ENCODE measurements around the gene CRB1. TPM values are rescaled to one million over a fixed set of nuclear protein-coding genes. Genes with fewer than 3 reads are reported as not detected.

Gene CRB1
- total and polyA plus RNA-seq, 2 experiments from 2014 or later: 0.27 to 0.56 TPM

- no peaks in the 10 kb centered on the region for H3K9me2 ChIP-seq (ENCODE audit: insufficient read depth)
- H3K27me3 ChIP-seq (ENCODE audit: insufficient read depth): no peaks in the 10 kb centered on the region
- H3K4me3 ChIP-seq: no peak overlapping the region
- H3K36me3 ChIP-seq (ENCODE audit: insufficient read depth): no peaks in the 10 kb centered on the region
- Mint-ChIP-seq H3K4me3 (no peak overlapping the region), H3K9me3 (no peaks in the 10 kb centered on the region), H3K4me1 (peaks cover 75% of the 10 kb centered on the region), H3K27ac (peak overlapping the region; percentile 46), H3K36me3 (ENCODE audit: low read depth) (no peaks in the 10 kb centered on the region), H3K27me3 (ENCODE audit: insufficient read depth, low read depth, poor library complexity) (no peaks in the 10 kb centered on the region)
- no peaks in the 10 kb centered on the region for H4K20me1 ChIP-seq (replicated peaks; ENCODE audit: insufficient read depth)
- H3K4me1 ChIP-seq (ENCODE audit: insufficient read depth): peaks cover 70% of the 10 kb centered on the region
- no peak for DNase-seq (ENCODE audit: low spot score)
- no peaks in the 10 kb centered on the region for H3K79me2 ChIP-seq (replicated peaks; ENCODE audit: insufficient read depth)
- H3K4me2 ChIP-seq: peak overlapping the region; percentile 48
- no peak for ATAC-seq
- TF ChIP-seq EZH2phosphoT487 (IDR thresholded peaks at IDR 0.05; ENCODE audit: unreplicated experiment) (no peak), STAT1 (IDR thresholded peaks at IDR 0.05; ENCODE audit: unreplicated experiment) (no peak), POLR2AphosphoS5 (IDR thresholded peaks at IDR 0.05; ENCODE audit: low read depth) (no peak), NANOG (IDR thresholded peaks at IDR 0.05; ENCODE audit: borderline replicate concordance) (no peak), EZH2 (IDR thresholded peaks at IDR 0.05; ENCODE audit: low read depth, unreplicated experiment) (no peak)
- no peaks in the 10 kb centered on the region for H3F3A ChIP-seq (replicated peaks; ENCODE audit: low read depth)
- no peak overlapping the region for H2AFZ ChIP-seq
- 0 out of 2 replicates have a peak overlapping the region, but pooled peaks have one; percentile 3 for H3K27ac ChIP-seq (ENCODE audit: low read depth)
These were observed 169.5 kb downstream of the CRB1 start for GRCh38 chr1:197437601-197438000.

- Histone ChIP-seq H3K4me3 (no peak overlapping the region), H3K4me1 (ENCODE audit: insufficient read depth) (peaks cover 73% of the 10 kb centered on the region), H2AFZ (no peak overlapping the region), H3F3A (replicated peaks; ENCODE audit: low read depth) (no peaks in the 10 kb centered on the region), H3K36me3 (ENCODE audit: insufficient read depth) (no peaks in the 10 kb centered on the region), H3K4me2 (peak overlapping the region; percentile 48), H3K79me2 (replicated peaks; ENCODE audit: insufficient read depth) (no peaks in the 10 kb centered on the region), H3K27me3 (ENCODE audit: insufficient read depth) (no peaks in the 10 kb centered on the region), H4K20me1 (replicated peaks; ENCODE audit: insufficient read depth) (no peaks in the 10 kb centered on the region), H3K9me2 (ENCODE audit: insufficient read depth) (no peaks in the 10 kb centered on the region), H3K27ac (ENCODE audit: low read depth) (0 out of 2 replicates have a peak overlapping the region, but pooled peaks have one; percentile 3)
- peaks cover 77% of the 10 kb centered on the region for H3K4me1 Mint-ChIP-seq
- H3K9me3 Mint-ChIP-seq: no peaks in the 10 kb centered on the region
- no peak overlapping the region for H3K4me3 Mint-ChIP-seq
- DNase-seq (ENCODE audit: low spot score): no peak
- peak overlapping the region; percentile 46; the same call in 1 of the 2 replicates for H3K27ac Mint-ChIP-seq
- H3K27me3 Mint-ChIP-seq (ENCODE audit: insufficient read depth, low read depth, poor library complexity): peaks cover 2% of the 10 kb centered on the region
- H3K36me3 Mint-ChIP-seq (ENCODE audit: low read depth): no peaks in the 10 kb centered on the region
- no peak for ATAC-seq
- no peak for TF ChIP-seq NANOG (IDR thresholded peaks at IDR 0.05; ENCODE audit: borderline replicate concordance)
- TF ChIP-seq ETS1 (IDR thresholded peaks at IDR 0.05): no peak
- TF ChIP-seq EZH2phosphoT487 (IDR thresholded peaks at IDR 0.05; ENCODE audit: unreplicated experiment): no peak
- TF ChIP-seq, protein P1, sequence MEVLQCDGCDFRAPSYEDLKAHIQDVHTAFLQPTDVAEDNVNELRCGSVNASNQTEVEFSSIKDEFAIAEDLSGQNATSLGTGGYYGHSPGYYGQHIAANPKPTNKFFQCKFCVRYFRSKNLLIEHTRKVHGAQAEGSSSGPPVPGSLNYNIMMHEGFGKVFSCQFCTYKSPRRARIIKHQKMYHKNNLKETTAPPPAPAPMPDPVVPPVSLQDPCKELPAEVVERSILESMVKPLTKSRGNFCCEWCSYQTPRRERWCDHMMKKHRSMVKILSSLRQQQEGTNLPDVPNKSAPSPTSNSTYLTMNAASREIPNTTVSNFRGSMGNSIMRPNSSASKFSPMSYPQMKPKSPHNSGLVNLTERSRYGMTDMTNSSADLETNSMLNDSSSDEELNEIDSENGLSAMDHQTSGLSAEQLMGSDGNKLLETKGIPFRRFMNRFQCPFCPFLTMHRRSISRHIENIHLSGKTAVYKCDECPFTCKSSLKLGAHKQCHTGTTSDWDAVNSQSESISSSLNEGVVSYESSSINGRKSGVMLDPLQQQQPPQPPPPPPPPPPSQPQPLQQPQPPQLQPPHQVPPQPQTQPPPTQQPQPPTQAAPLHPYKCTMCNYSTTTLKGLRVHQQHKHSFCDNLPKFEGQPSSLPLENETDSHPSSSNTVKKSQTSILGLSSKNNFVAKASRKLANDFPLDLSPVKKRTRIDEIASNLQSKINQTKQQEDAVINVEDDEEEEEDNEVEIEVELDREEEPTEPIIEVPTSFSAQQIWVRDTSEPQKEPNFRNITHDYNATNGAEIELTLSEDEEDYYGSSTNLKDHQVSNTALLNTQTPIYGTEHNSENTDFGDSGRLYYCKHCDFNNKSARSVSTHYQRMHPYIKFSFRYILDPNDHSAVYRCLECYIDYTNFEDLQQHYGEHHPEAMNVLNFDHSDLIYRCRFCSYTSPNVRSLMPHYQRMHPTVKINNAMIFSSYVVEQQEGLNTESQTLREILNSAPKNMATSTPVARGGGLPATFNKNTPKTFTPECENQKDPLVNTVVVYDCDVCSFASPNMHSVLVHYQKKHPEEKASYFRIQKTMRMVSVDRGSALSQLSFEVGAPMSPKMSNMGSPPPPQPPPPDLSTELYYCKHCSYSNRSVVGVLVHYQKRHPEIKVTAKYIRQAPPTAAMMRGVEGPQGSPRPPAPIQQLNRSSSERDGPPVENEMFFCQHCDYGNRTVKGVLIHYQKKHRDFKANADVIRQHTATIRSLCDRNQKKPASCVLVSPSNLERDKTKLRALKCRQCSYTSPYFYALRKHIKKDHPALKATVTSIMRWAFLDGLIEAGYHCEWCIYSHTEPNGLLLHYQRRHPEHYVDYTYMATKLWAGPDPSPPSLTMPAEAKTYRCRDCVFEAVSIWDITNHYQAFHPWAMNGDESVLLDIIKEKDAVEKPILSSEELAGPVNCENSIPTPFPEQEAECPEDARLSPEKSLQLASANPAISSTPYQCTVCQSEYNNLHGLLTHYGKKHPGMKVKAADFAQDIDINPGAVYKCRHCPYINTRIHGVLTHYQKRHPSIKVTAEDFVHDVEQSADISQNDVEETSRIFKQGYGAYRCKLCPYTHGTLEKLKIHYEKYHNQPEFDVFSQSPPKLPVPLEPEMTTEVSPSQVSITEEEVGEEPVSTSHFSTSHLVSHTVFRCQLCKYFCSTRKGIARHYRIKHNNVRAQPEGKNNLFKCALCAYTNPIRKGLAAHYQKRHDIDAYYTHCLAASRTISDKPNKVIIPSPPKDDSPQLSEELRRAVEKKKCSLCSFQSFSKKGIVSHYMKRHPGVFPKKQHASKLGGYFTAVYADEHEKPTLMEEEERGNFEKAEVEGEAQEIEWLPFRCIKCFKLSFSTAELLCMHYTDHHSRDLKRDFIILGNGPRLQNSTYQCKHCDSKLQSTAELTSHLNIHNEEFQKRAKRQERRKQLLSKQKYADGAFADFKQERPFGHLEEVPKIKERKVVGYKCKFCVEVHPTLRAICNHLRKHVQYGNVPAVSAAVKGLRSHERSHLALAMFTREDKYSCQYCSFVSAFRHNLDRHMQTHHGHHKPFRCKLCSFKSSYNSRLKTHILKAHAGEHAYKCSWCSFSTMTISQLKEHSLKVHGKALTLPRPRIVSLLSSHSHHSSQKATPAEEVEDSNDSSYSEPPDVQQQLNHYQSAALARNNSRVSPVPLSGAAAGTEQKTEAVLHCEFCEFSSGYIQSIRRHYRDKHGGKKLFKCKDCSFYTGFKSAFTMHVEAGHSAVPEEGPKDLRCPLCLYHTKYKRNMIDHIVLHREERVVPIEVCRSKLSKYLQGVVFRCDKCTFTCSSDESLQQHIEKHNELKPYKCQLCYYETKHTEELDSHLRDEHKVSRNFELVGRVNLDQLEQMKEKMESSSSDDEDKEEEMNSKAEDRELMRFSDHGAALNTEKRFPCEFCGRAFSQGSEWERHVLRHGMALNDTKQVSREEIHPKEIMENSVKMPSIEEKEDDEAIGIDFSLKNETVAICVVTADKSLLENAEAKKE (CRISPR knock-in tag; IDR thresholded peaks at IDR 0.05): no peak
- TF ChIP-seq, protein P2, sequence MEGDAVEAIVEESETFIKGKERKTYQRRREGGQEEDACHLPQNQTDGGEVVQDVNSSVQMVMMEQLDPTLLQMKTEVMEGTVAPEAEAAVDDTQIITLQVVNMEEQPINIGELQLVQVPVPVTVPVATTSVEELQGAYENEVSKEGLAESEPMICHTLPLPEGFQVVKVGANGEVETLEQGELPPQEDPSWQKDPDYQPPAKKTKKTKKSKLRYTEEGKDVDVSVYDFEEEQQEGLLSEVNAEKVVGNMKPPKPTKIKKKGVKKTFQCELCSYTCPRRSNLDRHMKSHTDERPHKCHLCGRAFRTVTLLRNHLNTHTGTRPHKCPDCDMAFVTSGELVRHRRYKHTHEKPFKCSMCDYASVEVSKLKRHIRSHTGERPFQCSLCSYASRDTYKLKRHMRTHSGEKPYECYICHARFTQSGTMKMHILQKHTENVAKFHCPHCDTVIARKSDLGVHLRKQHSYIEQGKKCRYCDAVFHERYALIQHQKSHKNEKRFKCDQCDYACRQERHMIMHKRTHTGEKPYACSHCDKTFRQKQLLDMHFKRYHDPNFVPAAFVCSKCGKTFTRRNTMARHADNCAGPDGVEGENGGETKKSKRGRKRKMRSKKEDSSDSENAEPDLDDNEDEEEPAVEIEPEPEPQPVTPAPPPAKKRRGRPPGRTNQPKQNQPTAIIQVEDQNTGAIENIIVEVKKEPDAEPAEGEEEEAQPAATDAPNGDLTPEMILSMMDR (conservative IDR thresholded peaks at IDR 0.05; ENCODE audit: low read depth in 2 of 2): no peak
- TF ChIP-seq STAT1 (IDR thresholded peaks at IDR 0.05; ENCODE audit: unreplicated experiment): no peak
- TF ChIP-seq EZH2 (IDR thresholded peaks at IDR 0.05; ENCODE audit: low read depth, unreplicated experiment): no peak
These were observed 170.1 kb downstream of the CRB1 start for GRCh38 chr1:197438010-197438790.
